ENCODE measurements around the gene CEP44. TPM values are rescaled to one million over a fixed set of nuclear protein-coding genes. Genes with fewer than 3 reads are reported as not detected.

CEP44 gene
- total RNA-seq, 4 donors from 2014 or later: 5.8 to 13.9 (median 9.0) TPM

DNA sequence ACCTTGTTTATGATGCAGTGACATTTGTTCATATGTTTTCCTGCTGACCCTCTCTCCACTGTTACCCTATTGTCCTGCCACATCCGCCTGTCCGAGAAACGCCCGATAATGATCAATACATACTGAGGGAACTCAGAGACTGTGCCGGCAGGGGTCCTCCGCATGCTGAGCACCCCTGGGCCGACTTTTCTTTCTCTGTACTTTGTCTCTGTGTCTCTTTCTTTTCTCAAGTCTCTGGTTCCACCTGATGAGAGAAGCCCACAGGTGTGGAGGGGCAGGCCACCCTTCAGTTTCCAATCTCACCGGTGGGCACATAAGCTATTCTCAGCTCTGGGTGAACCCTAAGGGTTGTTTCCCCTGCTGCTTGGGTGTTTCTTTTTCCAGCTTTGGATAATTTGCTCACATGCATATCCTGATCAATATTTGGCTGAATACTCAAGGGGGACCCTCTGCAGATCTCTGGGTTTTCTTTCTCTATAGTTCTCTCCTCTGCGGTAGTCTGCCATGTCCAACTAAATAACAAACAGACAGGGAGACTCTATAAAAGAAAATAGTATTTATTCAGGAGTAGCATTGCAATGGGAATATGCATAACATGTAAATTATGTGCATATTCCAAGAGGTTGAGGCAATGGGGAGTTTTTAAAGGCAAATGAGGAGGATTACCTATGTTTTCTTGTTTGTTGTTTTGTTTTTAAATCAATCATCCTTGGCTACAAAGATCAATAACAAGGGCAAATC lies 97.2 kb downstream of the CEP44 start:
- DNase-seq (ENCODE audit: low spot score): no peak
- TF ChIP-seq, protein P1, sequence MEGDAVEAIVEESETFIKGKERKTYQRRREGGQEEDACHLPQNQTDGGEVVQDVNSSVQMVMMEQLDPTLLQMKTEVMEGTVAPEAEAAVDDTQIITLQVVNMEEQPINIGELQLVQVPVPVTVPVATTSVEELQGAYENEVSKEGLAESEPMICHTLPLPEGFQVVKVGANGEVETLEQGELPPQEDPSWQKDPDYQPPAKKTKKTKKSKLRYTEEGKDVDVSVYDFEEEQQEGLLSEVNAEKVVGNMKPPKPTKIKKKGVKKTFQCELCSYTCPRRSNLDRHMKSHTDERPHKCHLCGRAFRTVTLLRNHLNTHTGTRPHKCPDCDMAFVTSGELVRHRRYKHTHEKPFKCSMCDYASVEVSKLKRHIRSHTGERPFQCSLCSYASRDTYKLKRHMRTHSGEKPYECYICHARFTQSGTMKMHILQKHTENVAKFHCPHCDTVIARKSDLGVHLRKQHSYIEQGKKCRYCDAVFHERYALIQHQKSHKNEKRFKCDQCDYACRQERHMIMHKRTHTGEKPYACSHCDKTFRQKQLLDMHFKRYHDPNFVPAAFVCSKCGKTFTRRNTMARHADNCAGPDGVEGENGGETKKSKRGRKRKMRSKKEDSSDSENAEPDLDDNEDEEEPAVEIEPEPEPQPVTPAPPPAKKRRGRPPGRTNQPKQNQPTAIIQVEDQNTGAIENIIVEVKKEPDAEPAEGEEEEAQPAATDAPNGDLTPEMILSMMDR (IDR thresholded peaks at IDR 0.05): no peak
- ATAC-seq (ENCODE audit: low FRiP score): no peak

DNA sequence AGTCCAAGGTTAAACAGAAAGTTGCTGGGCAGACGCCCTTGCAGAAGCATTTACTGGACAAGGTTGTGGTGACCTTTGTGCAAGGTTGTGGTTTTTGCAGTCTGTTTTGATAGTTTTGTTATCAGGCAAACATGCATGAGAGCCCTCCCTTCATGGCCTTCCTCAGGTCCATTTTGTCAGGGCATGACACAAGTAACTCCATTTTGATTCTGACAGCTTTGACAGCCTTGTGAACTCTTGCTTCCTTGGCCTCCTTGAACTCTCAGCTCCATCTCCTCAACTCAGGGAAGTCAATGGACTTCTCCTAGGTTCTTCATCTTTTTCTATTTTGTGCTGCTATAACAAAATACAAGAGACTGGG lies 97.7 kb downstream of the CEP44 start:
- DNase-seq (ENCODE audit: low spot score) (no peak), ATAC-seq (ENCODE audit: low FRiP score) (no peak)
- TF ChIP-seq, protein P1 (IDR thresholded peaks at IDR 0.05): no peak

Other genes starting within 250 kb of the CEP44 start
- gene FBXO8, start 244 bp upstream of the CEP44 start, total RNA-seq: 10 to 100 TPM; 15.9 to 50.8 (median 30.3) TPM
- 10 to 100 TPM in 3 of 4 donors, 1 to 10 TPM in 1; 4.8 to 33.7 (median 17.9) TPM for gene HPGD, start 238.6 kb downstream of the CEP44 start, total RNA-seq

Data from omental fat pad (tissue), 4 donors.